Naive B cell (primary cell): ENCODE results near the gene CADPS. TPM values are rescaled to one million over a fixed set of nuclear protein-coding genes. Genes with fewer than 3 reads are reported as not detected.

Source experiments
- ATAC-seq, 2 donors: fragments of 150-1000 bp; cut with Tn5 transposase; 2 replicates each; pipeline ENCODE4 v1.10.0; 2021; ENCODE audit warnings: low read depth in 2 of 2, mild to moderate bottlenecking in 2 of 2, moderate library complexity in 2 of 2
- DNase-seq: peaks from one replicate; pipeline ENCODE4 v3.0.0; 2022
- H3K27ac Mint-ChIP-seq, 6 donors: one replicate each; pipeline ENCODE4 v1.8.0; 2020 to 2022; ENCODE audit warnings: mild to moderate bottlenecking in 6 of 6, mixed read lengths in 6 of 6, moderate library complexity in 5 of 6, inconsistent platforms in 2 of 6
- H3K27me3 Mint-ChIP-seq, 3 donors: one replicate each; pipeline ENCODE4 v1.8.0; 2021 to 2022; ENCODE audit warnings: mixed read lengths in 3 of 3, mild to moderate bottlenecking in 1 of 3
- H3K36me3 Mint-ChIP-seq, 2 donors: one replicate each; pipeline ENCODE4 v1.8.0; 2020 to 2022; ENCODE audit warnings: mixed read lengths in 2 of 2, inconsistent platforms in 1 of 2, mild to moderate bottlenecking in 1 of 2
- H3K4me1 Mint-ChIP-seq, 3 donors: one replicate each; pipeline ENCODE4 v1.8.0; 2020 to 2022; ENCODE audit warnings: mixed read lengths in 3 of 3, inconsistent platforms in 1 of 3, mild to moderate bottlenecking in 1 of 3, moderate library complexity in 1 of 3
- H3K4me3 Mint-ChIP-seq, 8 donors: one replicate each; pipeline ENCODE4 v1.8.0; 2020 to 2022; ENCODE audit warnings: mild to moderate bottlenecking in 8 of 8, mixed read lengths in 8 of 8, moderate library complexity in 8 of 8, inconsistent platforms in 2 of 8
- H3K9me3 Mint-ChIP-seq, 7 donors: one replicate each; pipeline ENCODE4 v1.8.0; 2020 to 2022; ENCODE audit warnings: mixed read lengths in 7 of 7, mild to moderate bottlenecking in 5 of 7, inconsistent platforms in 2 of 7, moderate library complexity in 1 of 7
- polyA plus RNA-seq, 6 donors: library from polyadenylated mRNA; unstranded; fragments of 300-500 nt; fragmentation: Illumina TruSeq; gene quantifications; one replicate each; pipeline ENCODE4 v1.2.3, GENCODE V29; 2021; ENCODE audit warnings: low read depth in 6 of 6

Gene CADPS
- polyA plus RNA-seq, 6 donors from 2014 or later, result not detected

DNA sequence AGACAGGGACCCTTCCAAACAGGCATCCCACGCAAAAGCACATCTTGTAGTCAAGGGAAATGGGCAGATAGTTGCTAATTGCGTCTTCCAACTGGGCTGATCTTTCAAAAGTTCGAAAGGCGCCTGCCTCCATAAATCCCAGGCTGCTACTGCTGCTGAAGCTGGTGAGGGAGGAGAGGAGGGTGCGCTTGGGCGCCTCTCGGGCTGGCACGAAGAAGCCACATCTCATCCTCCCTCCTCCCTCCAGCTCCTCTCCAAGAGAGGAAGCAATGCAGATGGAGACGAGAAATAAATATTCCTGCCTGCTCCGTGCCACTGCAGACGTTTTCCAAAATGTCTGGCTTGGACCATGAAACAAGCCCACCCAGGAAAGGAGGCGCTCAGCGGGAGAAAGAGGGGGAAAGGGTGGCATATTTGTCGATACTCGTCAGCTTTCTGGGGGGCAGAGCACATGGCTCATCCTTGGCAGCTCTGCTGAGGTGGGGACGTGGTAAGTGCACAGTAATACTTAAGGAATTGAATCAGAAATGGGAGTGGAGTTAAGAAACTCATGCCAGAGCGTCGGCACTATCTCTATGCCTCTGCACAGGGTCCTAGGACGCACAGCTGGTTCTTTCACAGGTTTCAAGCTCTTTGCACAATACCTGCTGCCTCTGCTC, 413.0 kb downstream of the CADPS start:
- no peak overlapping the region for H3K27ac Mint-ChIP-seq
- ATAC-seq (no peak), DNase-seq (no peak)
- peaks cover 0 to 9% (median 5%) of the 10 kb centered on the region in 3 donors for H3K27me3 Mint-ChIP-seq
- H3K36me3 Mint-ChIP-seq, result no peaks in the 10 kb centered on the region
- H3K4me1 Mint-ChIP-seq, result no peaks in the 10 kb centered on the region
- no peak overlapping the region for H3K4me3 Mint-ChIP-seq
- H3K9me3 Mint-ChIP-seq, result peaks cover 0 to 4% (median 0%) of the 10 kb centered on the region in 7 donors

DNA sequence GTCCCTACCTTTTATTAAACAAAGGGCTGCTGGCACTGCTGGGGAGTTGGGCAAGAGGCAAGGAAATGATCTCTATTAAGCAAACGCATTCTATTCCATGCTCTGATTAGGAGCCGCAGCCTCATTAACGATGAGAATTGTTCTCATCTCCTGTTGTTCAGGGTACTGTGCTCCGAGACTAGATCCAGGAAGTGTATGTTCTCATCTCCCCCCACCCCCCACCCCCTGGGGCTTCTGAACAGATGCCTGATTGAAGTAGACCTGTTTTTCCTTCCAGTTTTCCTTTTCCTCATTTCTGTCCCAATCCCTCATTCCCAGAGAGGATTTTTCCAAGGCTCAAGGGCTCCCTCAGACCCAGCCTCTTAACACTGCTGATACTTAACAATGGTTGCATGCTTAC, 420.3 kb downstream of the CADPS start:
- no peak for DNase-seq
- Mint-ChIP-seq H3K9me3 (peaks cover 0 to 5% (median 1%) of the 10 kb centered on the region in 7 donors), H3K36me3 (no peaks in the 10 kb centered on the region), H3K4me3 (no peak overlapping the region), H3K4me1 (no peaks in the 10 kb centered on the region), H3K27me3 (no peaks in the 10 kb centered on the region), H3K27ac (no peak overlapping the region)
- no peak for ATAC-seq

DNA sequence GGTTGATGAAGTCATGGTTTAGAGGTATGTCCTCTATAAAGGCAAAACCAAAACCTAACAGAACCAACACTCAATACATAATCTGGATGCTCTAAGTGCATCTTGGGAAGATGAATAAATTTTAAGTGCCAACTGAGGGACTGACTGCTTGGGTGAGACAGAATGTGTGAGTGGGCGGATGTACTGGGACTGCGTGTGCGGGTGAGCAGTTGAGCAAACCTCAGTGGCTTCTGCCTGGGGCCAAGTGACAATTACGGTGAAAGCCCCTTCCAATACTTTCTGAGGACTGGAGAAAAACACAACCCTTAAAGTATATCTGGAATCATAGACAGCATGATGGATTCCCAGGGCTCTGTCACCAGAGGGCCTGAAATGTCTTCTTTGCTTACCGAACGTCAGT, 421.8 kb downstream of the CADPS start:
- H3K4me3 Mint-ChIP-seq, result no peak overlapping the region
- no peaks in the 10 kb centered on the region for H3K27me3 Mint-ChIP-seq
- ATAC-seq, result no peak
- no peaks in the 10 kb centered on the region for H3K36me3 Mint-ChIP-seq
- H3K4me1 Mint-ChIP-seq, result no peaks in the 10 kb centered on the region
- H3K9me3 Mint-ChIP-seq, result peaks cover 0 to 5% (median 1%) of the 10 kb centered on the region in 7 donors
- DNase-seq, result no peak
- H3K27ac Mint-ChIP-seq, result no peak overlapping the region

DNA sequence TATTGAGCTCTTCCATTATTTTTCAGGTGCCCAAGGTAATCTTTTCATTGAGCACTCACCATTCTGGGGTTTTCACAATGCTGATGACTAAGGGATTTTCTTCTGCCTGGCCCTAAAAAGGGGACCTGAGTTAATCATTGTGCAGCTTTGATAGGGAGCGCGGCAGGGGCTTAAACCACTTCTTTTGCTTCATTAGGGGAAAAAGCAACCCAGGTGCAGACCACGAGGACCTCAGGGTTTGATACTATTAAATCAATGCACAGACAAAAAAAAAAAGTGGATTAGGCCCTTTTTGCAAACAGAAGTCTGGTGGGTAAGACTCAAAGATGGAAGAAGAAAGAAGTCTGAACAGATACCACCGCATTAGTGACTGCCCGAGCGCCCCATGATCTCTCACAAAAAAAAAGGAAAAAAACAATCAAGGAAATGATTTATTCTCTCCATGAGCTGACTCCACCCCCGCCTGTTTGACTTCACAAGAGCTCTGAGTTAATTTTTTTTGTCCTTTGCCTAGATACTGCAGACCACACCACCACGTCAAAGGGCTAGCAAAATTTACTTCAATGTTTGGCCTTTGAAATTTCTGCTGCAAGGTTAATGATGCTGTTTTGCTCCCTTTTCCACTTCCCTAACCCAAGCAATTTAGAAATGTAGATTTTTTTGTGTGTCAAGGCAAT, 423.9 kb downstream of the CADPS start:
- Mint-ChIP-seq H3K9me3 (peaks cover 0 to 4% (median 0%) of the 10 kb centered on the region in 7 donors), H3K27me3 (no peaks in the 10 kb centered on the region), H3K4me3 (no peak overlapping the region), H3K4me1 (no peaks in the 10 kb centered on the region), H3K36me3 (no peaks in the 10 kb centered on the region), H3K27ac (no peak overlapping the region)
- DNase-seq (no peak), ATAC-seq (no peak)

DNA sequence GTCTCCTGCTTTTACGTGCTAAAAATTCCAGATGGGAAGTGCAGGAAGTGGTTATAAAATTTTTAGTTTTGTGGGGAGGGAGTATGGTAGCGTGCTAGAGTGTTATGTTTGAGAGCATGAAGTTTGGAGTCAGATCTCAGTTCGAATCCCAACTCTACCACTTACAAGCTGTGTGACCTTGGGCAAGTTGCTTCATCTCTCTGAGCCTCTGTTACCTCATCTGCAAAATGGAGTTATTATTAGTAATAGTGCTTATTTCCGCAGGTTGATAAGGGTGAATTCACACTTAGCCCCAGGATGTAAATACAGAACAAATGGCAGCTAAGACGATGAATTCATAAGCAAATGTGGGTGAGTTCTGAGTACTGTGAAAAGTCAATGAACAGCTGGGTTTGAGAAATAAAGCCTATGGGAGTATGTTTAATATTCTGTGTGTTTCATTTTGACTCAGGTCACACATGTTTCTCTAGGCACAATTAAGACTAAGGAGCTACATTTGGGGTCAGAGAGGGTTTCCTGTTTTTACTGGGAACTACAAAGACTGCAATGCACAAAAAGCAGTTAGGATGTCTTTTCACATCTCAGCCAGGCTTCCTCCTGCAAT, 428.8 kb downstream of the CADPS start:
- ATAC-seq (no peak), DNase-seq (no peak)
- Mint-ChIP-seq H3K4me3 (peak overlapping the region in 1 of 8 donors; percentile 69), H3K27me3 (no peaks in the 10 kb centered on the region), H3K9me3 (peaks cover 0 to 8% (median 0%) of the 10 kb centered on the region in 7 donors), H3K36me3 (no peaks in the 10 kb centered on the region), H3K27ac (no peak overlapping the region), H3K4me1 (peaks cover 0 to 5% (median 0%) of the 10 kb centered on the region in 3 donors)

DNA sequence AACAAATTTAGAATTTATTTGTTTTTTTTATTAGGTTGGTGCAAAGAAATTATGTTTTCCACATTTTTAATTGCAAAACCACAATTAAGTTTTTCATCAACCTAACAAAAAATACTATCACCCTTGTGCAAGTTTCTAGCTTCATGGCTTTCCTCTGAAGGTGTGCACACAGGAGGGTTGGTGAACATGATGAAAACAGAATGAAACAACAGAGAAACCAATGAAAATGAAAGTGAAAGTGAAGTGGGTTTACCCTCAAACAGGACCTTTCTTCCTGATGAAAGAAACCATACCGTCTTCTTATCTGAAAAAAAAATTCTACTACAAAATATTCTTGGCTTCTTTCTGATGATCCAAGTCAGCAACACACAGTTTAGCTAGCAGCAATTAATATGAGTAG, 429.9 kb downstream of the CADPS start:
- H3K36me3 Mint-ChIP-seq, result no peaks in the 10 kb centered on the region
- H3K27me3 Mint-ChIP-seq, result no peaks in the 10 kb centered on the region
- DNase-seq (no peak), ATAC-seq (no peak)
- no peak overlapping the region for H3K27ac Mint-ChIP-seq
- H3K4me1 Mint-ChIP-seq, result peaks cover 0 to 5% (median 0%) of the 10 kb centered on the region in 3 donors
- peaks cover 0 to 8% (median 0%) of the 10 kb centered on the region in 7 donors for H3K9me3 Mint-ChIP-seq
- no peak overlapping the region for H3K4me3 Mint-ChIP-seq

DNA sequence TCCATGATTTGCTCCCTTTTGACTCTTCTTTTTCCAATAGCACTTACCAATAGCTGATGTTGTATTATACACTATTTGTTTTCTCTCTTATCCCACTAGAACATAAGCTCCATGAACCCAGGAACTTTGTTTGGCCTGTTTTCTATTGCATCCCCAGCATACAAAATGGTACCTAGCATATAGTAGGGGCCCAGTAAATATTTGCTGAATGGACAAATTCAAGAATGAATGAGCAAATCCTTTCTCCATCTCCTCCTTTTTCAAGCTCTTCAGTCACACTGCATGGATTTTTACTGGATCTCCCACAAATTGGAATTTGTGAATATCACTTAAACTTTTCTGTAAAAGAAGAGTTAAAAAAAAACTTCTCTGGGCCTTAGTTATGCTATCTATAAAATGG, 435.2 kb downstream of the CADPS start:
- no peak overlapping the region for H3K4me3 Mint-ChIP-seq
- H3K9me3 Mint-ChIP-seq, result peaks cover 0 to 8% (median 2%) of the 10 kb centered on the region in 7 donors
- H3K27me3 Mint-ChIP-seq, result peaks cover 0 to 6% (median 0%) of the 10 kb centered on the region in 3 donors
- no peak for DNase-seq
- no peaks in the 10 kb centered on the region for H3K4me1 Mint-ChIP-seq
- H3K36me3 Mint-ChIP-seq, result no peaks in the 10 kb centered on the region
- H3K27ac Mint-ChIP-seq, result no peak overlapping the region
- no peak for ATAC-seq

DNA sequence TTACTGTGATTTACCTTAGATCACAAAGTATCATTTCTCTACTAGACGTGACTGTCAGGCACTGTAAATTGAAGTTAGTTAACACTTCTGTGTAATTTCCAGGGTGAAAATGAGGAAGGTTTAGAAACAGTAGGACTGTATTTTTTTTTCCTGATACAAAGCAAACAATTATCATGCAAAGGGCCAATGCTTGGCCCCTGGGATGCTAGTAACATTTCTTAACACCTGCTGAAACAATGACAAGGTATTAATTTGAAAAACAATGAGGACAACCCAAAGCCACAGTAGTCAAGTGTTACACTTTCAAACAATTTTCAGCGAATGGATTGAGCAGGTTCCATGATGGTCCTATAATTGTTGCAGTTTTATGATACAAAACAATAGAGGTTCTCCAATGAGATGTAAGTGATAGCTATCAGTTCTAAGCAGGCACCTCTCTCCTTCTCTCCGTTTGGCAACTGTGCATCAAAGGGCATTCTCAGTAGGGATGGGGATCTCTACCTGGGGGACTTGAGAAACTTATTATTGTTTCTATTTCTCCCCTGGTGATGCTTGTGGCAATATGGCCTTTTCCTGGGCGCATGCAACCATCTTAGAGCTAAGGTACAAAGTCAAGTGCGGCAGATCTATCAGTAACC, 435.9 kb downstream of the CADPS start:
- H3K36me3 Mint-ChIP-seq, result no peaks in the 10 kb centered on the region
- H3K27me3 Mint-ChIP-seq, result peaks cover 0 to 6% (median 0%) of the 10 kb centered on the region in 3 donors
- H3K9me3 Mint-ChIP-seq, result peaks cover 0 to 8% (median 2%) of the 10 kb centered on the region in 7 donors
- no peak for DNase-seq
- ATAC-seq, result no peak
- no peaks in the 10 kb centered on the region for H3K4me1 Mint-ChIP-seq
- H3K4me3 Mint-ChIP-seq, result no peak overlapping the region
- no peak overlapping the region for H3K27ac Mint-ChIP-seq

DNA sequence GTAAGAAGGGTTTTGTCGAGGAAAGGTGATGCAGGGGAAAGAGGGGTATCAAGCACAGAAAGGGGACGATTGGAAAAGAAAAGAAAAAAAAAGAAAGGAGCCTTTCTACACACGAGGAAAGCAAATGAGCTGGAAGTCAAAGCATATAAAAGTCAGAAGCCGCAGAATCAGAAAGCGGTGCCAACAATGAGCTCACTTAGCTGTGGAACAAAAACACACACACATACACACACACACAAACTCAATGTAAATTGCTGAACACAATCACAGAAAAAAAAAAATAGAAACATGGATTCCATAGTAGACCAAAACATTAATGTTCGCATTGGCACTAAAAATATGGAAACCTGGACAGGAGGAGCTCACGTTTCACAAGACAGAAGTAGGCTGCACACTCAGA, 438.4 kb downstream of the CADPS start:
- Mint-ChIP-seq H3K4me3 (no peak overlapping the region), H3K27ac (no peak overlapping the region), H3K36me3 (no peaks in the 10 kb centered on the region), H3K9me3 (peaks cover 0 to 3% (median 0%) of the 10 kb centered on the region in 7 donors), H3K27me3 (peaks cover 0 to 6% (median 0%) of the 10 kb centered on the region in 3 donors), H3K4me1 (no peaks in the 10 kb centered on the region)
- DNase-seq (no peak), ATAC-seq (no peak)

DNA sequence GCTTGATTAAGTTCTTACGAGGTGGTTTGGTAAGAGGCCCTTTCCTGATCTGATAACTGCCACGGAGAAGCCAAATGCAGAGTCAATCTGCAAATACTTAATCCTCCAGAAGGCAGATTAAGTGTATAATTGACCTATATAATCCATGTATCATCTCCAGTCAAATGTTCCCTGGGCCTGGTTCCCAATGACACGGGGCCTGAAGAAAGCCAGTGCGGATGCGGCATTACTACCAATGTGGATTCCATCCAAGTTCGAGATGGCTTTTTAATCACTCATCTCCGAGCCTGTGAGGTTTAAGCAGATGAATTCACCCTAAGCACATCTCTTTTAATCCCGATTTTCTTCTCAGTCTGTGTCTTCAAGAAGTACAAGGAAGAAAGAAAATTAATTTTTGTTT, 441.8 kb downstream of the CADPS start:
- DNase-seq, result no peak
- H3K36me3 Mint-ChIP-seq, result no peaks in the 10 kb centered on the region
- peaks cover 0 to 3% (median 0%) of the 10 kb centered on the region in 7 donors for H3K9me3 Mint-ChIP-seq

DNA sequence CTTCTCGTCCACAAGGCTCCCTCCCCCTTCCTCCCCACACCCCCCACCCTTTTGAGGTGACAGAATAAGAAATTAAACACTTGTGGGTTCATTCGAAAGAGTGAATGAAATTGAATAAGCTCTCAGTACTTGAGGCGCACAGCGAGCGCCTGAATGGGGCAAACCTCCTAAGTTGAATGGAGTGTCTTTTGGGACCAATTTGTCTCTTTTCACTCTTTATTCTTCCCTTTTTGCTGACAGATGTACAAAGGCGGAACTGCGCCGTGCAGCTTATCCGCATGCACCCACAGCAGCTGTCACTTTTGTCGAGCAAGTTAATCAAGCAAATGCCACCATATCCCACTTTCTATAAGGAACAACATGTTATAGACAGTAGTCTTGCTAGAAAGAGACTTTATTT, 454.0 kb downstream of the CADPS start:
- H3K4me3 Mint-ChIP-seq, result no peak overlapping the region
- H3K9me3 Mint-ChIP-seq, result peaks cover 0 to 4% (median 0%) of the 10 kb centered on the region in 7 donors
- H3K27ac Mint-ChIP-seq, result no peak overlapping the region
- DNase-seq (no peak), ATAC-seq (no peak)
- H3K27me3 Mint-ChIP-seq, result no peaks in the 10 kb centered on the region
- H3K4me1 Mint-ChIP-seq, result no peaks in the 10 kb centered on the region
- no peaks in the 10 kb centered on the region for H3K36me3 Mint-ChIP-seq

More for the DNA sequence above, 441.8 kb downstream of the CADPS start:
- Mint-ChIP-seq H3K4me3 (no peak overlapping the region), H3K27me3 (peaks cover 0 to 6% (median 4%) of the 10 kb centered on the region in 3 donors), H3K27ac (no peak overlapping the region), H3K4me1 (no peaks in the 10 kb centered on the region)
- ATAC-seq, result no peak

DNA sequence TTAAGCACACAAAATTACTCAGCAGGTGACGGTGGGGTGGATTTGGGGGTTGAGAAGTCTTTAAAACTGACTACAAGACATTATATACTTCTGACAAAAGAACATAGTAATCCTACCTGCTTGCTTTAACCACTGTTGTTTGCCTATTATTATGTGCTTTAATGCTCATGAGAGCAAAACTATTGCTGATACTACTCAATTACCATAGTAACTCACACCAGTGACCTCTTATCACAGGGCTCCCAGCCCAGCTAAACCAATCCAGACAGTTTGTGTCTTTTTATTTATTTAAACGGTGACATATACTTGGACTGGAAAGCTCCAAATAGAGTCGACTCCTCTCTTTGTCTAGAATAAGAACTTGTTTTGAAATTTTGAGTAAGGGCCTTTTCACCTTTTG, 459.1 kb downstream of the CADPS start:
- DNase-seq (no peak), ATAC-seq (no peak)
- H3K9me3 Mint-ChIP-seq, result peaks cover 0 to 4% (median 0%) of the 10 kb centered on the region in 7 donors
- no peaks in the 10 kb centered on the region for H3K36me3 Mint-ChIP-seq
- H3K4me1 Mint-ChIP-seq, result no peaks in the 10 kb centered on the region
- H3K27me3 Mint-ChIP-seq, result no peaks in the 10 kb centered on the region
- H3K27ac Mint-ChIP-seq, result no peak overlapping the region
- H3K4me3 Mint-ChIP-seq, result no peak overlapping the region

DNA sequence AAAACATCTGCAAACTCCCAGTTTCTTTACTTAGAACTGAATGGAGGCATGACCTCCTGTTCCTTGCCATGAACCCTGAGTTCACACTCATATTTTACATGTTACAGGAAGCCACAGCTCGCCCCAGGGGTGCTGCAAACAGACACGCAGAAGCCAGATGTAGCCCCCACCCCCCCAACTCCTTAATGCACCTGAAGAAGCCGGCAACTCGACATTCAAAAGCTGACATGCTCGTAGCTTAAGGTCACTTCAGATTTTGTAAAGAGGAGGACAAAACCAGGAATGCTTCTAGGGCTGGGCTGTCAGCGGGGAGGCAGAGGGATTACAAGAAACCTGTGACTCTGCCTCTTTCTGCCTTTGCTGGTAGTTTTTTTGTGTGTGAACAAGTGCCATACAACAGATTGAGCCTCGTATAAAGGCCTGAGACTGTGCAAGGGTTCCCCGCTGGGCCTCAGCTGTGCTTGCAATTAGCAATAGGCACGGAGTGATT, 459.9 kb downstream of the CADPS start:
- ATAC-seq (no peak), DNase-seq (no peak)
- no peak overlapping the region for H3K4me3 Mint-ChIP-seq
- H3K4me1 Mint-ChIP-seq, result no peaks in the 10 kb centered on the region
- H3K36me3 Mint-ChIP-seq, result no peaks in the 10 kb centered on the region
- peaks cover 0 to 3% (median 0%) of the 10 kb centered on the region in 7 donors for H3K9me3 Mint-ChIP-seq
- no peak overlapping the region for H3K27ac Mint-ChIP-seq
- H3K27me3 Mint-ChIP-seq, result no peaks in the 10 kb centered on the region
